ENCODE results near the gene IFT122. TPM values are rescaled to one million over a fixed set of nuclear protein-coding genes. Genes with fewer than 3 reads are reported as not detected.
"Not testable (repeated sequence)": the region's sequence is repeated elsewhere in the genome, so short reads cannot be mapped to it uniquely, and the experiment has no call there.

Gene IFT122
- total RNA-seq, 1 donor, result 19.9 TPM

GRCh38 chr3:129410971-129411370 is 29.1 kb upstream of the IFT122 start:
- TF ChIP-seq CTCF (IDR thresholded peaks at IDR 0.05; ENCODE audit: insufficient read depth, low read depth, low read length), result no peak
- DNase-seq (ENCODE audit: low read depth), result no peak
- H3K4me3 ChIP-seq (ENCODE audit: low read depth, low read length), result no peak overlapping the region

GRCh38 chr3:129412542-129413198 is 27.4 kb upstream of the IFT122 start:
- no peak for TF ChIP-seq CTCF (IDR thresholded peaks at IDR 0.05; ENCODE audit: insufficient read depth, low read depth, low read length)
- H3K4me3 ChIP-seq (ENCODE audit: low read depth, low read length), result no peak overlapping the region
- DNase-seq (ENCODE audit: low read depth), result peak; percentile 93

GRCh38 chr3:129413238-129413637 is 26.8 kb upstream of the IFT122 start:
- H3K4me3 ChIP-seq (ENCODE audit: low read depth, low read length); DNase-seq (ENCODE audit: low read depth): not testable (repeated sequence)

- peak; percentile 99 for DNase-seq (ENCODE audit: low read depth)
- no peak overlapping the region for H3K4me3 ChIP-seq (ENCODE audit: low read depth, low read length)
Observed at GRCh38 chr3:129413687-129414506, 26.1 kb upstream of the IFT122 start.

GRCh38 chr3:129415378-129415777 is 24.6 kb upstream of the IFT122 start:
- no peak overlapping the region for H3K4me3 ChIP-seq (ENCODE audit: low read depth, low read length)
- no peak for TF ChIP-seq CTCF (IDR thresholded peaks at IDR 0.05; ENCODE audit: insufficient read depth, low read depth, low read length)
- DNase-seq (ENCODE audit: low read depth), result no peak

More at GRCh38 chr3:129413687-129414506, 26.1 kb upstream of the IFT122 start:
- TF ChIP-seq CTCF (IDR thresholded peaks at IDR 0.05; ENCODE audit: insufficient read depth, low read depth, low read length), result no peak

GRCh38 chr3:129415830-129416229 is 24.2 kb upstream of the IFT122 start:
- no peak for TF ChIP-seq CTCF (IDR thresholded peaks at IDR 0.05; ENCODE audit: insufficient read depth, low read depth, low read length)
- H3K4me3 ChIP-seq (ENCODE audit: low read depth, low read length), result no peak overlapping the region
- DNase-seq (ENCODE audit: low read depth), result no peak

- H3K4me3 ChIP-seq (ENCODE audit: low read depth, low read length), result no peak overlapping the region
- DNase-seq (ENCODE audit: low read depth), result peak; percentile 49
- no peak for TF ChIP-seq CTCF (IDR thresholded peaks at IDR 0.05; ENCODE audit: insufficient read depth, low read depth, low read length)
Observed at GRCh38 chr3:129416415-129416814, 23.6 kb upstream of the IFT122 start.

Data from fibroblast of villous mesenchyme (primary cell).